ENCODE results near the gene PDE4B. TPM values are rescaled to one million over a fixed set of nuclear protein-coding genes. Genes with fewer than 3 reads are reported as not detected.

Gene PDE4B
- total and polyA plus RNA-seq, 12 donors, result 2.0 to 63.2 (median 15.3) TPM

- Histone ChIP-seq H3K27ac (no peak overlapping the region), H3K4me1 (no peaks in the 10 kb centered on the region), H3K4me3 (no peak overlapping the region), H3K27me3 (peaks cover 0 to 4% (median 0%) of the 10 kb centered on the region in 7 donors), H3K9me3 (no peaks in the 10 kb centered on the region), H3K36me3 (no peaks in the 10 kb centered on the region)
- intact Hi-C loops (cut with DNase I), result no loop called here
- WGBS, 2 donors, result 67 to 72% methylated on average over 3 of the region's 3 CpGs
- ATAC-seq (no peak), DNase-seq (no peak)
- TF ChIP-seq CTCF (IDR thresholded peaks at IDR 0.05), result no peak
These were observed 220.7 kb downstream of the PDE4B start for GRCh38 chr1:66013371-66013770.

GRCh38 chr1:66022904-66023620, 230.4 kb downstream of the PDE4B start:
- intact Hi-C loops (cut with DNase I), result no loop called here
- DNase-seq (no peak), ATAC-seq (no peak)
- peaks cover 0 to 5% (median 0%) of the 10 kb centered on the region in 11 donors for H3K9me3 ChIP-seq
- TF ChIP-seq CTCF (IDR thresholded peaks at IDR 0.05), result no peak
- H3K27ac ChIP-seq, result no peak overlapping the region
- no peaks in the 10 kb centered on the region for H3K4me1 ChIP-seq
- no peaks in the 10 kb centered on the region for H3K36me3 ChIP-seq
- no peak overlapping the region for H3K4me3 ChIP-seq
- H3K27me3 ChIP-seq, result peaks cover 0 to 5% (median 0%) of the 10 kb centered on the region in 7 donors
- 74 to 81% methylated on average over 2 of the region's 2 CpGs for WGBS, 2 donors

GRCh38 chr1:66025188-66025587, 232.5 kb downstream of the PDE4B start:
- no peak overlapping the region for H3K27ac ChIP-seq
- ATAC-seq, result no peak
- intact Hi-C loops (cut with DNase I), result no loop called here
- peaks cover 0 to 5% (median 0%) of the 10 kb centered on the region in 7 donors for H3K27me3 ChIP-seq
- no peaks in the 10 kb centered on the region for H3K4me1 ChIP-seq
- H3K4me3 ChIP-seq, result no peak overlapping the region
- no peak for DNase-seq
- H3K9me3 ChIP-seq, result peaks cover 0 to 16% (median 5%) of the 10 kb centered on the region in 11 donors
- no peak for TF ChIP-seq CTCF (IDR thresholded peaks at IDR 0.05)
- no peaks in the 10 kb centered on the region for H3K36me3 ChIP-seq

- WGBS, 2 donors, result 91 to 94% methylated on average over 3 of the region's 3 CpGs
- Histone ChIP-seq H3K4me3 (no peak overlapping the region), H3K27me3 (peaks cover 0 to 5% (median 0%) of the 10 kb centered on the region in 7 donors), H3K9me3 (peaks cover 0 to 22% (median 5%) of the 10 kb centered on the region in 11 donors), H3K36me3 (no peaks in the 10 kb centered on the region), H3K4me1 (no peaks in the 10 kb centered on the region), H3K27ac (no peak overlapping the region)
- no peak for ATAC-seq
- no peak for DNase-seq
- intact Hi-C loops (cut with DNase I), result no loop called here
- TF ChIP-seq CTCF (IDR thresholded peaks at IDR 0.05), result no peak
These were observed 235.3 kb downstream of the PDE4B start for GRCh38 chr1:66028035-66028434.
